Activated CD8-positive, alpha-beta memory T cell treated with anti-CD3 and anti-CD28 coated beads for 36 hours (primary cell): ENCODE results near the gene TMEM258. TPM values are rescaled to one million over a fixed set of nuclear protein-coding genes. Genes with fewer than 3 reads are reported as not detected.

Source experiments
- CTCF ChIA-PET: fragments of 350-600 bp; sonication (Branson Sonifier 250); formaldehyde crosslinking; loops from one replicate; lab custom pipeline; 2021; ENCODE audit warnings: antibody characterized with exemption; lab: Charles Lee
- POLR2A ChIA-PET: fragments of 350-600 bp; sonication (Branson Sonifier 250); formaldehyde crosslinking; loops from one replicate; lab custom pipeline; 2021; ENCODE audit warnings: antibody characterized with exemption; lab: Charles Lee
- total RNA-seq, 2 experiments: library from RNA; stranded (reverse); gene quantifications; one replicate each; pipeline ENCODE4 v1.2.3, GENCODE V29; 2021

TMEM258 gene
- total RNA-seq, 2 experiments from 2014 or later, result 152 to 160 TPM

DNA sequence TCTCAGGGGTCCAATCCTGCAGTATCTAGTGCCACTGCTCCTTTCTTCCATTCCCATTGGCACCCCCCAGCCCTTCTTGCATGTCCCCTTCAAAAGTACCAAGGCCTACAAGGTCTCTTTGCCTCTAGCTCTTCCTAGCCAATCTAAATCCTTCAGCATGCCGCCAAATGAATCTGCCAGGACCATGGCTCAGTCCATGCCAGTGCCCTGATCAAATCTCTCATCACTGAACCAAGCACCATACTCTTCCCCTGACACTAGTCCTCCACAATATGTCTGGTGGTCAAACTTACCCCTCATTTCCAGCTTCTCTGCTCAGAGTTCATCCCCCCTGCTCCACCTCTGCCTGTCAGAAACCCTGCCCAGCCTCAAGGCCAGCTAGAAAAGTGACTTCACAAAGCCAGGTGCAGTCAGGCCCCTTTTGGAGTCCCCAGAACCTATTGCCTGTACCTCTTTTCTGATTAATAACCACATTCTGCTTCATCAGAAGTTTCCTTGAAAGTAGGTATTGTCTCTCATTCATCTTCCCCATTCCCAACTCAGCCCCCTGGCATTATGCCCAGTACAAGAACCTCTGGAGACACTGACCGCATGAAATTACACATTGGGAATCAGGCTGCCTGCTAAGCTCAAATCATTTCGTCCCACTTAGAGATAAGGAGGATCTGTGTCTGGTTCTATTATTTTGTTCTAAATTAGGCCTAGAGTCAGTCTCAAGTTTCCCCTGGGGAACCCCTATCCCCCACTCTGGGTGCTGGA, 11.7 kb upstream of the TMEM258 start:
- CTCF ChIA-PET, result no interaction called here
- POLR2A ChIA-PET, result no interaction called here

DNA sequence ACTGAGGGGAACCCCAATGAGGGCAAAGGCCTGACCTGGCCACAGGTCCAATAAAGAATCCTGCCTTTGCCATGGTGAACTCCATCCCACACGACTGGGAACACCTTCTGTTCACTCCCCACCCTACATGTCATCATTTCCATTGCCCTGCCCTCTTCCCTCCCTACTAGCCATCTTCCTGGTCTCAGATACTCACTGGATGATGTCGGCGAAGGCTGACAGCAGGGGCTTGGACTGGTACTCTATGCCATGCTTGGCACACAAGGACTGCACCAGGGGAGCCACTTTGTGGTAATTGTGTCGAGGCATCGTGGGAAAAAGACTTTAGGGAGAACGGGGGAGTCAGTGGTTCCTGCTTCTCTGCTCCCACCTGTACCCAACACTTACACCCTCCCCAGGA, 10.2 kb upstream of the TMEM258 start:
- ChIA-PET CTCF (interaction anchor here (1.4 to 2.2 kb wide), 2 partner anchors 12 to 145 kb away, joined by 3 to 5 read pairs; no protein-coding TSS in a partner anchor), POLR2A (no interaction called here)

DNA sequence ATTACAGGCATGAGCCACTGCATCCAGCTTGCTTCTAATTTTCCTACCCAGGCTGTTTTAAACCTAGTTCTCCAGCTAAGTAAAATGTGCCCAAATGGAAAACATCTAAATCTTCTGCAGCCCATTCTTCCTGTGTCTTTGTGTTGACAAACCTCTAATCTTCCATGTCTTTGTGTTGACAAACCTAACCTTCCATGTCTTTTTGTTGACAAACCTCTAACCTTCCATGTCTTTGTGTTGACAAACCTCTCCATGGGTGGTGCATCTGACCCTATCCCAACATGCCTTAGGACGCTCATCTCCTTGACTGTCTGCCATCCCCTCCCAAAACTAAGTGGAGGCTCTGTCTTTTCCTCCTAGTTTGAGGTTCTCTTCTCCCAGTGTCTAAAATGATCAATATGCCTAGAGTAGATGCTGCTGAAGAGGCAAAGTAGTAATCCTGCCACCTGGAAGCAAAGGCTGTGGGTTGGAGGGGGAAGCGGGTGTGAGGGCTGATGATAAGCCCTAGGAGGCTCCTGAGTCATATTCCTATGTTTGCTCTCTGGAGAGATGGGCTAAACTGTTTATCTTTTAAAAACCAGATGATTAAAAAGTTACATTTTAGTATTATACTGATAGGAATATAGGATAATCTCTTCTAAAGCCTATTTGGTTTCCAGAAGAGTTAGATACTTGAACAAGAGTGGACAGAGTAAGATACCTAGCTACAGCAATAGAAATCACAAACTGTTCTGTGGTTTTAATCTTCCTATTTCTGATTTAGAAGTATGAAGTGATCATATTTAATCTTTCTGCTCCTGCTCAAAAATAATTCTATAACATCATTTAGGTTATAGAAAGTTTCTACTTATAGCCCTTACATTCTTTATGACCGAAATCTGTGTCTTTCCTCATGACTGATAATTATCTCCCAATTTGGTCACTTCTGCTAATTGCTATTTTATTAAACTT, 8.2 kb upstream of the TMEM258 start:
- CTCF ChIA-PET, result interaction anchor here (0.7 kb wide), 1 partner anchor 15 kb away, joined by 3 read pairs; no protein-coding TSS in a partner anchor
- POLR2A ChIA-PET, result no interaction called here

DNA sequence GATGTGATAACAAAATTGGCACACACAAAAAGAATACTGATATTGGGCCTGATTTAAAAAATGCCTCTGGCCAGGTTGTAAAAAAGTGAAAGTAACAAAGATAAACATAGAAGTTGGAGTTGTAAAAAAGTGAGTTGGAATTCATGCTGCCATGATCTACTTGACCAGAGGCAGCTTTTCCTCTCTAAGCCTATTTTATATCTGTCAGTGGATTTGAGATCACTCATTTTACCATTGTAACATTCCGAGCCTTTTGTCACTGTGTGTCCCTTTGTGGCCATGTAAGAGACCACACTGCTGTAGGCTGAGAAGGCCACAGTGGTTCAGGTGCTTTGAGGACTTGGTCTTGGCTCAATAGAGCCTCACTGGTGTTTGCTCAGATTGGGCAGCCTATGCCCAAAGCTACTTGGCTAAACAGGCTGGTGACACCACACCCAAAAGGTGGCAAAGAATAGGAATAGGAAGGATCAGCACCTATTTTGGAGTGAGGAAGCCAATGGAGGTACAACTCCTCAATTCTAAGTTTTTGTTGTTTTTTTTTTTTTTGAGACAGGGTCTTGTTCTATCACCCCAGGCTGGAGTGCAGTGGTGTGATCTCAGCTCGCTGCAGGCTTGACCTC, 7.4 kb upstream of the TMEM258 start:
- CTCF ChIA-PET, result interaction anchor here (0.7 kb wide), 1 partner anchor 16 kb away, joined by 3 read pairs; no protein-coding TSS in a partner anchor
- POLR2A ChIA-PET, result interaction anchor here (0.7 kb wide), 1 partner anchor 375 kb away, joined by 3 read pairs; no protein-coding TSS in a partner anchor

DNA sequence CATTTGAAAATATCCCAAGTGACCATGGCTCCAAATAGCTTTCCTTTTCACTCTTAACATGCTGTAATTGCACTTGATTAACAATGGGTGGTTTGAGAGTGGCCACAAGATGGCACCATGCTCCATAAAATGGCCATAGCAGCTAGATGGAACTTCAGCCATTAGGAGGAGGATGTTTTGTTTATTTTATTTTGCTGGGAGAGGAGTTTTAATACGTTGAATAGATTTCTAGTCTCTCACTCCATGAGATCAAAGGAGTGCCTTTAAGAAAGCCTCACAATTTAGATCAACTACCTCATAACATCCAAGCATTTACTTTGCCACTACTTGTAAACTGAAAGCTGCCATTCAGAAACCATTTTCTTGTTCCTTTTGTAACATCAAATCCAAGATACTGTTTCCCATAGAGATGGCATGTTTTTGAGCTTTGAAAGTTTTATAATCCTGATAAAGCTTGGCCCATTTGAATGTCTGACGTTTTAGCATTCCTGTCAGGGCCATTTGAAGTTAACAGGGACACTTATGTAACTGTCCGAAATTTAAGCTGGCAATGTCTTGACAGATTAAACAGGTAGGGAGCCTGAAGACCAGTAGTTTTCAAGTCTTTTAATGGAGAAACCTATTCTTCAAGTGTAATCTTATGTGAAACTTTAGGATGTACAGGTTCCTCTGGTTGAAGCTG, 5.0 kb upstream of the TMEM258 start:
- CTCF ChIA-PET, result interaction anchor here (0.7 to 4.0 kb wide), 17 partner anchors 8 to 513 kb away, joined by 3 to 23 read pairs (median 4); partner anchors contain the start of gene FADS2
- POLR2A ChIA-PET, result interaction anchor here (0.7 to 1.2 kb wide), 3 partner anchors 17 to 173 kb away, joined by 3 to 5 read pairs (median 3); no protein-coding TSS in a partner anchor

DNA sequence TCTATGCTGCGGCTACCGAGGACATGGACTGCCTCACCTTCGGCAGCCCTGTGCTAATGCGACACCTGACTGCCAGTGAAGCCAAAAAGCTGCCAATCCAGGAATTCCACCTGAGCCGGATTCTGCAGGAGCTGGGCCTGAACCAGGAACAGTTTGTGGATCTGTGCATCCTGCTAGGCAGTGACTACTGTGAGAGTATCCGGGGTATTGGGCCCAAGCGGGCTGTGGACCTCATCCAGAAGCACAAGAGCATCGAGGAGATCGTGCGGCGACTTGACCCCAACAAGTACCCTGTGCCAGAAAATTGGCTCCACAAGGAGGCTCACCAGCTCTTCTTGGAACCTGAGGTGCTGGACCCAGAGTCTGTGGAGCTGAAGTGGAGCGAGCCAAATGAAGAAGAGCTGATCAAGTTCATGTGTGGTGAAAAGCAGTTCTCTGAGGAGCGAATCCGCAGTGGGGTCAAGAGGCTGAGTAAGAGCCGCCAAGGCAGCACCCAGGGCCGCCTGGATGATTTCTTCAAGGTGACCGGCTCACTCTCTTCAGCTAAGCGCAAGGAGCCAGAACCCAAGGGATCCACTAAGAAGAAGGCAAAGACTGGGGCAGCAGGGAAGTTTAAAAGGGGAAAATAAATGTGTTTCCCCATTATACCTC, 3.6 kb upstream of the TMEM258 start:
- CTCF ChIA-PET, result interaction anchor here (0.6 to 4.0 kb wide), 8 partner anchors 11 to 313 kb away, joined by 3 to 23 read pairs (median 6); partner anchors contain the start of gene FADS2

DNA sequence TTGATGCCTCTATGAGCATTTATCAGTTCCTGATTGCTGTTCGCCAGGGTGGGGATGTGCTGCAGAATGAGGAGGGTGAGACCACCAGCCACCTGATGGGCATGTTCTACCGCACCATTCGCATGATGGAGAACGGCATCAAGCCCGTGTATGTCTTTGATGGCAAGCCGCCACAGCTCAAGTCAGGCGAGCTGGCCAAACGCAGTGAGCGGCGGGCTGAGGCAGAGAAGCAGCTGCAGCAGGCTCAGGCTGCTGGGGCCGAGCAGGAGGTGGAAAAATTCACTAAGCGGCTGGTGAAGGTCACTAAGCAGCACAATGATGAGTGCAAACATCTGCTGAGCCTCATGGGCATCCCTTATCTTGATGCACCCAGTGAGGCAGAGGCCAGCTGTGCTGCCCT, 3.1 kb upstream of the TMEM258 start:
- POLR2A ChIA-PET, result no interaction called here
- CTCF ChIA-PET, result interaction anchor here (0.6 to 4.0 kb wide), 5 partner anchors 12 to 313 kb away, joined by 3 to 23 read pairs (median 7); no protein-coding TSS in a partner anchor

More for the DNA sequence above, 3.6 kb upstream of the TMEM258 start:
- POLR2A ChIA-PET, result interaction anchor here (1.2 kb wide), 1 partner anchor 18 kb away, joined by 3 read pairs; no protein-coding TSS in a partner anchor

DNA sequence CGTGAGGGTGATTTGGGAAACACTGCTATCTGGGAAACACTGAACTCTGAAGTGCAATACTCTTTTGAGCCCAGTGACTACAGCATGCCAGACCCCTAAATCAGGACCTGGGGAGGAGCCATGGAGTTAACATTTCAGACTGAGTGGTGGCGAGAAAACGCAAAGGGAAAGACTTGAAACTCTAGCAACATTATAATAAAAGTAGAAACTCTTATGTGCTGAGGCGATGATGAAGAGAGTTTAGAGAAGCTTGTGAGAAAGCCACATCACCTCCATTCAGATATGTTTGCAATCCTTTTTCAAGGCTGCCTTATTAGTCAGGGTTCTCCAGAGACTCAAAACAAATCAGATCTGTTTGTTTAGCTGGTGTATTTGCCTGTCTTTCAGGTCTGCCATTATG, 2.2 kb upstream of the TMEM258 start:
- ChIA-PET CTCF (interaction anchor here (2.1 kb wide), 1 partner anchor 288 kb away, joined by 7 read pairs; no protein-coding TSS in a partner anchor), POLR2A (no interaction called here)

DNA sequence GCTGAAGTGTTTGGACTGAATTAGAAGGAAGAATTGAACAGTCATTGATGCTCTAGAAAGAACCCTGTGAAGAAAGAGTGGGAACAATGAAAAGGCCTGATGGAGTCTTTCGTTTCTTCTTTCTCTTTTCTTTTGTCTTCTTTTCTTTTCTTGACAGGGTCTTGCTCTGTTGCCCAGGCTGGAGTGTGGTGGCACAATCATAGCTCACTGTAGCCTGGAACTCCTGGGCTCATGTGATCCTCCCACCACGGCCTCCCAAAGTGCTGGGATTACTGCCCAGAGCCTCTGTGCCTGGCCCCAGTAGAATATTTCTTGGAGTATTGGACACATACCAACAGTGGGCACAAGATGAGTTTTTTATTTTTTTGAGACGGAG, 1.4 kb upstream of the TMEM258 start:
- CTCF ChIA-PET, result interaction anchor here (1.3 to 2.6 kb wide), 3 partner anchors 14 to 288 kb away, joined by 4 to 7 read pairs (median 5); no protein-coding TSS in a partner anchor
- POLR2A ChIA-PET, result no interaction called here

DNA sequence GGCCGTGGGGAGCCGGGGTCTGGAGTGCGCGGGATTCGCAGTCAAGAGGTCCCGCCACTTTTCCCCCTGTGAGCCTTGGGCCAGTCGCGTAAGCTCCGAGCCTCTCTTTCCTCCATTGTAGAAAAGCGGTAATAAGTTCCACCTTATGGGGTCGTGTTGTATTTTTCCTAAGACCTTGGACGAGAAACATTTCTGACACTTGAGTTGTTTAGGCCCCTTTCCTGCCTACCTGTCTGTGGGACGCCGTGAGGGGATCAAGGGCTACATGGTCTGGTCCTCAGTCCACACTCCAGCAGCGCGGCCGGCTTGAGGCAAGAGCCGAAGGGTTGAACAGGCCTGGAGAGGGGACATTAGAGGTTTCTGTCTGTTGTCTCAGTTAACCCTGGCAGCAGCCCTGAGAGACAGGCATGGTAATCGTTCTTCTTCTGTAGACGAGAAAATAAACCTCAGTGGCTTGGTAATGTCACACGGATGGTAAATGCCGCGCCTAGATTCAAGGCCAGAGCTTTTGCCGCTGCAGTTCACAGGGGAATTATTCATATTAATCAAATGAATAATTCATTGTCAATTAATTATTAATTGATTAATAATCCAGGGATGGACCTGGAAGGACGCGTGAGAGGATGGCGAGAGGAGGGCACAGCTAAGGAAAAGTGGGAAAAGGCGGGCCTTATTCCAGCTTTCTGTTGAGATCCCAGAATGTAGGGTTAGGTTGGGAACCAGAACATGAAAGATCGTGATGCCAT, 857 bp upstream of the TMEM258 start:
- ChIA-PET POLR2A (interaction anchor here (0.6 to 1.2 kb wide), 3 partner anchors 22 to 174 kb away, joined by 3 to 6 read pairs (median 3); no protein-coding TSS in a partner anchor), CTCF (interaction anchor here (0.6 to 2.6 kb wide), 5 partner anchors 14 to 691 kb away, joined by 3 to 7 read pairs (median 4); partner anchors contain the start of gene CD5)

DNA sequence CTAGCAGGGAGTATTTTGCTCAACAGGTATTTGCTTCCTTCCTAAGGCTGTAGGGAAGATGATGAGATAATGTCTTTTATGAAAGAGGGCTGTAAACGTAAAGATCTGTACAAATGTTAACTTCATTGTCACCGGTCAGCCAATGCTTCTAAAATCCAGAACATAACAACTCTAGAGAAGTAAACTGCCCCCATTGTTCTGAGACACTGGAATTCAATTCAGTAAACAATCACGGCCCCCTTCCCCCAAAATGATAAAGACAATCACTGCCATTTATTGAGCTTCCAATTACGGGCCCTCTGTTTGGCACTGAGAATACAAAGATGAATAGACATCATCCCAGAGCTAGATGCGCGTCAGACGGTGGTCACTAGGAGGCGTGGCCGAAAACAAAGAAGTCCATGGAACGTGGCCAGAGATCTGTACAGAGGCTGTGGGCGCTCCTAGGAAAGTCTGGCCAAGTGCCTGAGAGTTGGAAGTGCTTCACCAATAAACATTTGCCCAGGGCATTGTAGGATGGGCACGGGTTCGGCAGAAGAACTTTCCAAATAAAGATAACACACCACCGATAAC, 576 bp downstream of the TMEM258 start:
- ChIA-PET CTCF (interaction anchor here (1.2 to 2.6 kb wide), 4 partner anchors 12 to 316 kb away, joined by 3 to 5 read pairs (median 4); no protein-coding TSS in a partner anchor), POLR2A (no interaction called here)

DNA sequence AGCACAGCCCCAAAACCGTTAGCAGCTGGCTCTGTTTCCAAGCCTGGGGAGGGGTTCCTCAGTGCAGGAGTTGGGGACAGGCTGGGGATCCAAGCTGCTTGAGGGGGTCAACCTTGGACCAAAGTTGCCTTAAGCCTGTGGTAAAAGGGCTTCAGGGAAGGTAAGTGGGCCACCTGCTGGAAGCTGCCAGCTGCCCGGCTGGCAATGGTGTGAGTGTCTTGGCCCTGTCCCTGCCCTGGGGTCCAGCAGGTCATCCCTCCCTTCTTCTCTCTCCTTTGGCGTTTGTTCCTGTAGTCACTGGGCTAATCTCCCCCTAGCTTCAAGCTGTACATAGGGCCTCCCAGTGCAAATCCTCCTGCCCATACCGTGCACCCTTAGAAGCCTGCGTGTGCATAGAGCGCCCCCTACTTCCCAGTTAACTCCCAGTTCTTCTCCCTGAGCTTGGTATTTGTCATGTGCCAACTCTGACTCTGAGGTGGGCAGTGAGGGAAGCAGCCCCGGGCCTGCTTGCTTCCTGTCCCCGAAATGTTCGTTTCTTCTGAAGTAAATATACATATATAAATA, 4.4 kb downstream of the TMEM258 start:
- ChIA-PET POLR2A (interaction anchor here (0.6 kb wide), 1 partner anchor 844 kb away, joined by 3 read pairs; no protein-coding TSS in a partner anchor), CTCF (interaction anchor here (1.4 kb wide), 1 partner anchor 39 kb away, joined by 5 read pairs; no protein-coding TSS in a partner anchor)

DNA sequence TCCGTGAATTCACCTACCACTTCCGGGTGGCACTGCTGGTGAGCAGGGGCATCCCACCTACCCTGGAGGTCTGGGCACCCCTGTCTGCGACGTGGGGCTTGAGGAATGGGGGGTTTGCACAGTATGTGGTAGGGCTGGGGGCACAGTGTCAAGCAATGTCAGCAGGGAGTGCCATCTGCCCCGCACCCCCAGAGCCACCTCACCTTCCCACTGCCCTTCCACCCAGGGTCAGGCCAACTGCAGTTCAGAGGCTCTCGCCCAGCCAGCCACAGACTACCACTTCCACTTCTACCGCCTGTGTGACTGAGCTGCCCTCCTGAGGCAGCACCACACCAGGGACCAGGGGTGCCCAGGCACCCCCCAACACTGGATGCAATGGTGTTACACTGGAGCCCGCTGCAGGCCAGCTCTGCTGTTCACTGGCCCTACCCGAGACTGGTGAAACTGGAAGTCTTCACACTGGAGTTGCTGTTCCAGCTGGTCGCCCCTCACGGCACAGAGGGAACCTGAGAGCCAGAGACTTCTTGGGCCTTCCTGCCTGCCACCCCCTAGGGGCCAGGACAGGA, 6.5 kb downstream of the TMEM258 start:
- CTCF ChIA-PET, result interaction anchor here (1.2 to 1.4 kb wide), 2 partner anchors 33 to 296 kb away, joined by 3 to 4 read pairs; no protein-coding TSS in a partner anchor

DNA sequence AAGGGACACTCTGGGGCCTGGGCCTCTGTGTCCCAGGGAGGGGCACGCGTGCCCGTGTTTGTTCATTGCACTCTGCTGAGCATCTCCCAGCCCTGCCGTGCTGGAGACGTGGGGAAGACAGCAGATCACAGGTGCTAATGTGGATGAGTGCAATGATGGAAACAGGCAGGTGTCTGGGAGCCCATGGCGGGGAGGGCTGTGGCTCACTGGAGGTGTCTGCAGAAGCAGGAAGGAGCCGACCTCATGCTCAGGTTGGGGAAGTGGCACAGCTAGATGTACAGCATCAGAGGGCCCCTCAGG, 7.9 kb downstream of the TMEM258 start:
- ChIA-PET CTCF (no interaction called here), POLR2A (no interaction called here)

More for the DNA sequence above, 6.5 kb downstream of the TMEM258 start:
- POLR2A ChIA-PET, result no interaction called here

DNA sequence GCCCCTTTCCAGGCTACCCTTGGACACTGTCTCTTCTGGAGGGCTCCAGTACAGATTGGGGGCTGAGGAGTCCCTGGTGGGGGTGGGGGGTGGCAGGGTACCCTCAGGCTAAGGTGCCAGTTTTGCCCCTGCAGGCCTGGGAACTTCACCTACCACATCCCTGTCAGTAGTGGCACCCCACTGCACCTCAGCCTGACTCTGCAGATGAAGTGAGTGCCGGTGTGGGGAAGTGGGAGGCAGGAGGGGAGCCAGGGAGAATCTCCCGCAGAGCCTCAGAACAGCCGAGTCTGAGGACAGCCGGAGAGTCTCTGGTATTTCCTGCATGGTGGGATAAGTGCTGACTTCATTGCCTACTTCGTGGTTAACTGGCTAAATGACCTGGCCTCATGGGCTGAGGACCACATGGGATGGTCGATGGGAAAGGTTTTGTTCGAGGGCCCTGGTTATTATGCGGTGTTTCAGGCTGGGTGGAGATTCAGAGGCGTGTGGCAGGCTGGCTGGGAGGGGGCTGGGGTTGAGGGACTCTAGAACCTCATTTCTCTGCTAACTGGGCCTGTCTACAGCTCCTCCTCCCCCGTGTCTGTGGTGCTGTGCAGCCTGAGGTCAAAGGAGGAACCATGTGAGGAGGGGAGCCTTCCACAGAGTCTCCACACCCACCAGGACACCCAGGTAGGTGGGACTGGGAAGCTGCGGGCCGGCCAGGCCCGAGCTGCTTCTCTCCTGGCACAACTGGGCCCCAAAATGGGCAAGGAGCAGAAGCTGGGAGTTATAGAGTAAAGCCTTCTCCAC, 8.5 kb downstream of the TMEM258 start:
- ChIA-PET POLR2A (no interaction called here), CTCF (no interaction called here)
